Hepatocyte (in vitro differentiated cells): Measurements from ENCODE around the gene PLA2G4E. TPM values are rescaled to one million over a fixed set of nuclear protein-coding genes. Genes with fewer than 3 reads are reported as not detected.
A peak's percentile ranks its signal among the peaks of the same experiment; 100 is the strongest.

ENCODE experiments used
- DNase-seq: peaks from one replicate; pipeline ENCODE4 v3.0.0-alpha.2; 2016; ENCODE audit warnings: low spot score
- H2AFZ ChIP-seq: fragments of 200-600 bp; sonication (generic); 2 replicates; pipeline ENCODE4 v1.6.0; 2016; ENCODE audit warnings: antibody characterized with exemption, mild to moderate bottlenecking
- H3K27ac ChIP-seq: fragments of 200-600 bp; sonication (generic); 2 replicates; pipeline ENCODE4 v1.5.1; 2016; ENCODE audit warnings: mild to moderate bottlenecking
- H3K27me3 ChIP-seq: fragments of 200-600 bp; sonication (generic); 2 replicates; pipeline ENCODE4 v1.6.1; 2016
- H3K36me3 ChIP-seq: fragments of 200-600 bp; sonication (generic); replicated peaks from 2 replicates; pipeline ENCODE4 v1.5.1; 2016; ENCODE audit warnings: low read depth; ENCODE audit not compliant: insufficient read depth
- H3K4me1 ChIP-seq: fragments of 200-600 bp; sonication (generic); 2 replicates; pipeline ENCODE4 v1.5.1; 2016; ENCODE audit warnings: mild to moderate bottlenecking, moderate library complexity; ENCODE audit not compliant: insufficient read depth
- H3K4me2 ChIP-seq: fragments of 200-600 bp; sonication (generic); 2 replicates; pipeline ENCODE4 v1.6.0; 2016
- H3K4me3 ChIP-seq: fragments of 200-600 bp; sonication (generic); 2 replicates; pipeline ENCODE4 v1.5.1; 2016; ENCODE audit warnings: mild to moderate bottlenecking
- H3K79me2 ChIP-seq: fragments of 200-600 bp; sonication (generic); 2 replicates; pipeline ENCODE4 v1.6.0; 2017; ENCODE audit warnings: mild to moderate bottlenecking
- H3K9me2 ChIP-seq: fragments of 200-600 bp; sonication (generic); replicated peaks from 2 replicates; pipeline ENCODE4 v1.6.0; 2017; ENCODE audit warnings: mild to moderate bottlenecking; ENCODE audit not compliant: insufficient read depth
- H3K9me3 ChIP-seq: fragments of 200-600 bp; sonication (generic); 2 replicates; pipeline ENCODE4 v1.5.1; 2016; ENCODE audit warnings: low read depth, mild to moderate bottlenecking
- H4K20me1 ChIP-seq: fragments of 200-600 bp; sonication (generic); 2 replicates; pipeline ENCODE4 v1.6.0; 2016; ENCODE audit warnings: mild to moderate bottlenecking; ENCODE audit not compliant: insufficient read depth, poor library complexity, severe bottlenecking
- CTCF ChIP-seq: fragments of 200-600 bp; sonication (generic); IDR thresholded peaks from 2 replicates; pipeline ENCODE4 v1.5.1; 2016; ENCODE audit warnings: antibody characterized with exemption, mild to moderate bottlenecking; ENCODE audit not compliant: poor library complexity
- EZH2 ChIP-seq: fragments of 200-600 bp; sonication (generic); IDR thresholded peaks from 2 replicates; pipeline ENCODE4 v1.6.1; 2016; ENCODE audit warnings: antibody characterized with exemption, mild to moderate bottlenecking, borderline replicate concordance
- EZH2phosphoT487 ChIP-seq: fragments of 200-600 bp; sonication (generic); IDR thresholded peaks from one replicate; pipeline ENCODE4 v1.6.1; 2018; ENCODE audit warnings: antibody characterized with exemption, mild to moderate bottlenecking, low read depth, moderate library complexity; ENCODE audit not compliant: unreplicated experiment, severe bottlenecking
- WGBS: methylation state at CpG from one replicate; pipeline ENCODE4 v1.1.6; 2016; ENCODE audit warnings: low lambda C conversion rate; ENCODE audit errors: missing lambda C conversion rate; 5-methylcytosine and 5-hydroxymethylcytosine counted together
- polyA plus RNA-seq: library from polyadenylated mRNA; unstranded; fragments of >200 nt; fragmentation: Nextera tagmentation; extraction: Ambion mirVana; gene quantifications from 2 replicates; pipeline ENCODE4 v1.2.1, GENCODE V29; 2016
- total RNA-seq: library from RNA; depleted of rRNA; stranded (reverse); fragments of >200 nt; gene quantifications from 2 replicates; pipeline ENCODE4 v1.2.3, GENCODE V29; 2014

PLA2G4E gene
- total and polyA plus RNA-seq, 2 experiments from 2014 or later: 0.07 to 0.54 TPM

GRCh38 chr15:41972253-41973242, 48.3 kb downstream of the PLA2G4E start, which contains the start of gene EHD4:
TSS of gene EHD4 (minus strand) at chr15:41972557. CDS start at chr15:41972494, 63 bp downstream.
- Histone ChIP-seq H3K4me2 (peak within 1 kb of the TSS; percentile 78), H2AFZ (peak within 1 kb of the TSS; percentile 47), H3K79me2 (peaks cover 37% of the 10 kb centered on the region), H3K36me3 (no peaks in the 10 kb centered on the region), H3K4me3 (peak within 1 kb of the TSS; percentile 49), H4K20me1 (peaks cover 9% of the 10 kb centered on the region), H3K9me2 (no peaks in the 10 kb centered on the region), H3K4me1 (peaks cover 3% of the 10 kb centered on the region), H3K27me3 (no peaks in the 10 kb centered on the region), H3K27ac (peak within 1 kb of the TSS; percentile 93), H3K9me3 (no peaks in the 10 kb centered on the region)
- peak; percentile 99 for DNase-seq
- TF ChIP-seq EZH2: no peak
- peak; percentile 28 for TF ChIP-seq CTCF
- WGBS: 2% methylated on average over 61 of the region's 72 CpGs

GRCh38 chr15:41971895-41972252, 49.0 kb downstream of the PLA2G4E start:
- DNase-seq: peak; percentile 67
- peak overlapping the region; percentile 78 for H3K4me2 ChIP-seq
- peak overlapping the region; percentile 49 for H3K4me3 ChIP-seq
- peak overlapping the region; percentile 36 for H2AFZ ChIP-seq
- peaks cover 9% of the 10 kb centered on the region for H4K20me1 ChIP-seq
- H3K27ac ChIP-seq: peak overlapping the region; percentile 93
- no peaks in the 10 kb centered on the region for H3K27me3 ChIP-seq
- H3K79me2 ChIP-seq: peaks cover 44% of the 10 kb centered on the region
- H3K4me1 ChIP-seq: peaks cover 7% of the 10 kb centered on the region
- no peaks in the 10 kb centered on the region for H3K9me3 ChIP-seq
- under 1% methylated on average over 22 of the region's 46 CpGs for WGBS
- no peaks in the 10 kb centered on the region for H3K36me3 ChIP-seq
- no peaks in the 10 kb centered on the region for H3K9me2 ChIP-seq
- TF ChIP-seq EZH2 (no peak), EZH2phosphoT487 (no peak), CTCF (no peak)

GRCh38 chr15:41971089-41971894, 49.5 kb downstream of the PLA2G4E start:
- TF ChIP-seq CTCF (no peak), EZH2 (no peak), EZH2phosphoT487 (no peak)
- 12% methylated on average over 16 of the region's 16 CpGs for WGBS

More at GRCh38 chr15:41971089-41971894, 49.5 kb downstream of the PLA2G4E start:
- no peaks in the 10 kb centered on the region for H3K9me3 ChIP-seq
- peaks cover 7% of the 10 kb centered on the region for H3K4me1 ChIP-seq
- peak overlapping the region; percentile 78 for H3K4me2 ChIP-seq
- H4K20me1 ChIP-seq: peaks cover 9% of the 10 kb centered on the region
- no peaks in the 10 kb centered on the region for H3K9me2 ChIP-seq
- no peaks in the 10 kb centered on the region for H3K27me3 ChIP-seq
- H3K27ac ChIP-seq: peak overlapping the region; percentile 93
- peak; percentile 83 for DNase-seq
- no peaks in the 10 kb centered on the region for H3K36me3 ChIP-seq
- peak overlapping the region; percentile 49 for H3K4me3 ChIP-seq
- H2AFZ ChIP-seq: peak overlapping the region; percentile 36
- peaks cover 50% of the 10 kb centered on the region for H3K79me2 ChIP-seq
